Vagina (tissue), 2 donors: ENCODE measurements around the gene ATOH1.

Source experiments
- CTCF ChIP-seq, 3 experiments: fragments of 450-650 bp in 2 of 3; fragments of 200-600 bp in 1 of 3; sonication (generic) in 1 of 3; IDR thresholded peaks; one replicate each; pipeline ENCODE4 v1.5.1; 2017 to 2019; ENCODE audit warnings: antibody characterized with exemption in 3 of 3, mild to moderate bottlenecking in 2 of 3, moderate library complexity in 2 of 3
- POLR2A ChIP-seq, 2 donors: fragments of 450-650 bp; IDR thresholded peaks; one replicate each; pipeline ENCODE4 v1.6.1; 2017; ENCODE audit warnings: antibody characterized with exemption in 2 of 2, mild to moderate bottlenecking in 2 of 2, moderate library complexity in 2 of 2
- POLR2AphosphoS5 ChIP-seq, 2 donors: sonication (generic); formaldehyde crosslinking; IDR thresholded peaks; one replicate each; pipeline ENCODE4 v1.9.0; 2017; ENCODE audit warnings: antibody characterized with exemption in 2 of 2, mild to moderate bottlenecking in 2 of 2, low read depth in 1 of 2; ENCODE audit not compliant: insufficient read depth in 1 of 2

DNA sequence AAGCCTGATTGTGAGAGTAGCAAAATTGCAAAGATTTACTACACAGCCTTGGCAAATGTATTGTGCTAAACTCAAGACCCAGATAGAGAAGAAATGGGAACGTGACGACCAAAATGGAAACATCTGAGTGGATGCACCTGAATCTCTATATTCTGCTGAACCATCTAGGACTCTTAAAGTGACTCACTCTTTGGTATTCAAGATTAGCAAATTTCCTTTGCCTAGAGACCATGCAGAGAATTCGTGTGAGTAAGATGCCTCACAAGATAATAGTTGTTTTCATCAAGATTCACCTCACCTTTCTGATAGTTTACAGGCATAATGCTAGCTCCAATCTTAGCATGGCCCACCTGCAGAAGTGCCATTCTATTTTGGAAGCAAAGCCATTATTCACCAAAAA, 14.4 kb upstream of the ATOH1 start:
- no peak for TF ChIP-seq POLR2AphosphoS5 (IDR thresholded peaks at IDR 0.05; ENCODE audit: insufficient read depth in 1 of 2, low read depth in 1 of 2)
- TF ChIP-seq CTCF (IDR thresholded peaks at IDR 0.05): no peak
- no peak for TF ChIP-seq POLR2A (IDR thresholded peaks at IDR 0.05)
